Endothelial cell of umbilical vein (primary cell): ENCODE measurements around the gene COMP. TPM values are rescaled to one million over a fixed set of nuclear protein-coding genes. Genes with fewer than 3 reads are reported as not detected.

Source experiments
- BruUV-seq: library from RNA; stranded (reverse); fragments of 400-500 nt; replicated peaks from 2 replicates; lab custom pipeline; 2021; lab: Mats Ljungman, UMichigan
- CTCF ChIA-PET: fragments of 300-600, 350-600 bp; sonication (Branson Sonifier 250); formaldehyde crosslinking; loops from one replicate; lab custom pipeline; 2021; ENCODE audit warnings: antibody characterized with exemption, inconsistent platforms; lab: Charles Lee
- POLR2A ChIA-PET: fragments of 300-600, 350-600 bp; sonication (Branson Sonifier 250); formaldehyde crosslinking; loops from one replicate; lab custom pipeline; 2021; ENCODE audit warnings: antibody characterized with exemption, inconsistent platforms; lab: Charles Lee
- DNase-seq: peaks from one replicate; pipeline ENCODE4 v3.0.0-alpha.2; 2011; ENCODE audit warnings: low read depth, low spot score
- FAIRE-seq: peaks from 2 replicates; lab custom pipeline; 2011; peaks lifted over from hg19 to GRCh38; lab: Jason Lieb, UNC
- H2AFZ ChIP-seq: 2 replicates; pipeline ENCODE4 v1.6.0; 2012; ENCODE audit warnings: low read depth, low read length, control low read depth, inconsistent platforms
- H3K27ac ChIP-seq: 2 replicates; pipeline ENCODE4 v1.5.1; 2011; ENCODE audit warnings: low read depth, mild to moderate bottlenecking, control low read depth, low read length, moderate library complexity; ENCODE audit not compliant: insufficient read depth
- H3K27me3 ChIP-seq, 2 experiments: 2 replicates each; pipeline versions ENCODE4 v1.6.0 to v1.6.1; 2011; ENCODE audit warnings: low read length in 2 of 2, mixed read lengths in 1 of 2; ENCODE audit not compliant: control insufficient read depth in 2 of 2, insufficient read depth in 2 of 2
- H3K36me3 ChIP-seq, 2 experiments: 2 replicates in 1 of 2; 3 replicates in 1 of 2; pipeline ENCODE4 v1.5.1; 2011; ENCODE audit warnings: low read length in 2 of 2, mild to moderate bottlenecking in 1 of 2, moderate library complexity in 1 of 2; ENCODE audit not compliant: control insufficient read depth in 2 of 2, insufficient read depth in 2 of 2; ENCODE audit errors: extremely low read depth in 1 of 2
- H3K4me1 ChIP-seq: 3 replicates; pipeline ENCODE4 v1.5.1; 2011; ENCODE audit warnings: mild to moderate bottlenecking, low read length; ENCODE audit not compliant: control insufficient read depth, insufficient read depth; ENCODE audit errors: extremely low read depth
- H3K4me2 ChIP-seq: 2 replicates; pipeline ENCODE4 v1.6.1; 2011; ENCODE audit warnings: low read length, control low read depth, mixed read lengths; ENCODE audit not compliant: insufficient read depth
- H3K4me3 ChIP-seq, 3 experiments: fragments of 200-600 bp in 1 of 3; sonication (generic), shearing (Covaris generic) in 1 of 3; replicated peaks in 1 of 3; 2 replicates each; pipeline ENCODE4 v1.5.1; 2011 to 2016; ENCODE audit warnings: control low read depth in 3 of 3, low read length in 3 of 3, mild to moderate bottlenecking in 2 of 3, inconsistent platforms in 1 of 3, low read depth in 1 of 3, moderate library complexity in 1 of 3; ENCODE audit not compliant: insufficient read depth in 1 of 3
- H3K79me2 ChIP-seq: 2 replicates; pipeline ENCODE4 v1.6.0; 2012; ENCODE audit warnings: low read length, inconsistent platforms; ENCODE audit not compliant: control insufficient read depth, insufficient read depth
- H3K9ac ChIP-seq: replicated peaks from 2 replicates; pipeline ENCODE3; 2011; ENCODE audit warnings: low read length, control low read depth; ENCODE audit not compliant: insufficient read depth; ENCODE audit errors: extremely low read depth
- H3K9me1 ChIP-seq: replicated peaks from 3 replicates; pipeline ENCODE4 v1.6.0; 2011; ENCODE audit warnings: mild to moderate bottlenecking, low read length; ENCODE audit not compliant: control insufficient read depth, insufficient read depth; ENCODE audit errors: extremely low read depth
- H3K9me3 ChIP-seq: replicated peaks from 2 replicates; pipeline ENCODE4 v1.5.1; 2012; ENCODE audit warnings: low read length, inconsistent platforms; ENCODE audit not compliant: control insufficient read depth, insufficient read depth
- H4K20me1 ChIP-seq: replicated peaks from 2 replicates; pipeline ENCODE3; 2011; ENCODE audit warnings: mild to moderate bottlenecking, low read length; ENCODE audit not compliant: control insufficient read depth, insufficient read depth; ENCODE audit errors: extremely low read depth
- CTCF ChIP-seq, 2 donors: IDR thresholded peaks; 1 replicate in 1 of 2; 2 replicates in 1 of 2; pipeline ENCODE4 v1.5.1; 2011; ENCODE audit warnings: low read length in 2 of 2, mild to moderate bottlenecking in 2 of 2, moderate library complexity in 2 of 2, control low read depth in 1 of 2, inconsistent platforms in 1 of 2, low read depth in 1 of 2; ENCODE audit not compliant: insufficient read depth in 1 of 2; ENCODE audit errors: extremely low read depth in 1 of 2
- EZH2 ChIP-seq: IDR thresholded peaks from 2 replicates; pipeline ENCODE4 v1.6.1; 2012; ENCODE audit warnings: borderline replicate concordance, low read depth, mild to moderate bottlenecking, moderate library complexity, low read length, inconsistent platforms; ENCODE audit not compliant: severe bottlenecking
- FOS ChIP-seq: IDR thresholded peaks from 2 replicates; pipeline ENCODE4 v1.6.1; 2011; ENCODE audit warnings: mild to moderate bottlenecking, low read length, moderate library complexity, borderline replicate concordance; ENCODE audit not compliant: insufficient read depth
- GATA2 ChIP-seq: IDR thresholded peaks from 2 replicates; pipeline ENCODE4 v1.7.0; 2011; ENCODE audit warnings: low read depth, mild to moderate bottlenecking, moderate library complexity, mixed read lengths, low read length; ENCODE audit not compliant: insufficient read length, insufficient read depth
- JUN ChIP-seq: IDR thresholded peaks from 2 replicates; pipeline ENCODE4 v1.6.1; 2011; ENCODE audit warnings: borderline replicate concordance, low read depth; ENCODE audit not compliant: insufficient read length, insufficient read depth
- MAX ChIP-seq: IDR thresholded peaks from 2 replicates; pipeline ENCODE4 v1.6.1; 2011; ENCODE audit not compliant: insufficient read depth, insufficient read length
- MYC ChIP-seq: IDR thresholded peaks from one replicate; pipeline ENCODE4 v1.6.1; 2011; ENCODE audit warnings: mild to moderate bottlenecking, low read depth, low read length
- POLR2A ChIP-seq: IDR thresholded peaks from 2 replicates; pipeline ENCODE4 v1.6.1; 2012; ENCODE audit warnings: low read depth, mild to moderate bottlenecking, control low read depth, low read length
- POLR2AphosphoS5 ChIP-seq: IDR thresholded peaks from 2 replicates; pipeline ENCODE4 v1.6.1; 2012; ENCODE audit warnings: low read depth, mild to moderate bottlenecking, control low read depth, low read length, moderate library complexity; ENCODE audit not compliant: insufficient read depth
- dilution Hi-C: fragments of 300-500 bp; cut with MboI; formaldehyde crosslinking; loops from one replicate; pipeline ENCODE4 v1.15.0; 2019; ENCODE audit warnings: low sequenced_read_pairs; ENCODE audit not compliant: extremely low pct_ligation_motif_present
- intact Hi-C: fragments of 100-400 bp; cut with micrococcal nuclease; formaldehyde crosslinking; loops from one replicate; pipeline ENCODE4 v1.10.0; 2022
- polyA plus RNA-seq, 4 experiments: library from polyadenylated mRNA; depleted of rRNA in 3 of 4; stranded (reverse) in 3 of 4; unstranded in 1 of 4; fragments of >200 nt; gene quantifications; 2 replicates each; pipeline versions ENCODE4 v1.2.1 to v1.2.3, GENCODE V29; 2011 to 2012; ENCODE audit warnings: missing spikeins in 1 of 4
- total RNA-seq: library from RNA; stranded (reverse); gene quantifications from 2 replicates; pipeline ENCODE4 v1.2.3, GENCODE V29; 2021

Gene COMP
- total and polyA plus RNA-seq, 2 donors (not counting 3 experiments of a cell fraction or from before 2014, with no cell fraction given): not detected

GRCh38 chr19:18765224-18765623, 25.9 kb downstream of the COMP start:
- no peaks in the 10 kb centered on the region for H3K36me3 ChIP-seq
- no peak overlapping the region for H3K27ac ChIP-seq
- no peaks in the 10 kb centered on the region for H4K20me1 ChIP-seq
- H3K4me2 ChIP-seq: no peak overlapping the region
- POLR2A ChIA-PET: no interaction called here
- H3K4me3 ChIP-seq: no peak overlapping the region
- H3K9ac ChIP-seq: no peak overlapping the region
- BruUV-seq: no TSS peak
- H3K79me2 ChIP-seq: no peaks in the 10 kb centered on the region
- no peak for TF ChIP-seq POLR2AphosphoS5
- no peak for TF ChIP-seq JUN
- no peak for TF ChIP-seq MAX
- no peak for TF ChIP-seq POLR2A
- TF ChIP-seq MYC: no peak
- no peak for TF ChIP-seq CTCF (IDR thresholded peaks at IDR 0.05; ENCODE audit: extremely low read depth in 1 of 2, insufficient read depth in 1 of 2, low read depth in 1 of 2, low read length in 2 of 2)
- no peak for TF ChIP-seq GATA2
- TF ChIP-seq EZH2: no peak
- no peak for TF ChIP-seq FOS
- intact Hi-C loops (no loop called here), dilution Hi-C loops (no loop called here)
- FAIRE-seq (no peak), DNase-seq (no peak)
- CTCF ChIA-PET: interaction anchor here (1.1 to 3.2 kb wide), 5 partner anchors 11 to 171 kb away, joined by 3 to 9 read pairs (median 4); no protein-coding TSS in a partner anchor
- H3K27me3 ChIP-seq: no peaks in the 10 kb centered on the region
- no peaks in the 10 kb centered on the region for H3K4me1 ChIP-seq
- H3K9me3 ChIP-seq: no peaks in the 10 kb centered on the region
- H3K9me1 ChIP-seq: no peaks in the 10 kb centered on the region
- H2AFZ ChIP-seq: no peak overlapping the region
